Sciatic nerve (tissue), 2 donors: ENCODE data around the gene TRMT61A. TPM values are rescaled to one million over a fixed set of nuclear protein-coding genes. Genes with fewer than 3 reads are reported as not detected.

ENCODE experiments used
- ATAC-seq: fragments of 200-7000 bp; cut with Tn5 transposase; one replicate; pipeline ENCODE4 v1.9.1; 2020; ENCODE audit warnings: mild to moderate bottlenecking, moderate library complexity
- DNase-seq: peaks from one replicate; pipeline ENCODE4 v3.0.0-alpha.2; 2020; ENCODE audit warnings: low spot score
- intact Hi-C: fragments of 100-400 bp; cut with DNase I; formaldehyde crosslinking; loops from one replicate; pipeline ENCODE4 v1.14.2; 2022
- total RNA-seq: library from RNA; stranded (reverse); fragmentation: NEBNext Ultra II Directional; extraction: Animal tissue kit (Norgen Biotek cat#: 25700); gene quantifications from one replicate; pipeline ENCODE4 v1.2.1, GENCODE V29; 2021
- donor health status: DM: no; HTN: no; CAD: no.
- donor health status: DM: no; HTN: no; CAD: no.

Gene TRMT61A
- total RNA-seq, 1 donor from 2014 or later = 12.4 TPM

GRCh38 chr14:103552011-103552845 is 23.2 kb downstream of the TRMT61A start:
- intact Hi-C loops = loop anchor here (10.0 kb wide), 1 partner anchor 947 kb away; no protein-coding TSS in a partner anchor
- peak; percentile 77 for ATAC-seq
- peak; percentile 70 for DNase-seq

DNA sequence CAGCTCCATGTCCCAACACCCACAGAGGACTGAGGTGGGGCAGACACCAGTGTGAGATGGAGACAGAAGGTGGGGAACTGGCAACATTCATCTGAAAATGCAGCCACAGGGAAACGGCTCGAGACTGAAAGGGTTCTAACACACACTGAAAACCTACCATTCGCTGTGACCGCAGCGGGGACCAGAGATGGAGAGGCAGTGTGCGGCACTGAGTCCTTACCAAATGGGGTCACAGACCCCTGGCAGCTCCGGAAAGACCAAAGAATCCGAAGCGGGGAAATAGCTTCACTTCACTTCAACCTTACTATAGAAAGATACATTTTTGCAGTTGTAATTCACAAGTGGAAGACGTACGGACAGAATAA is 23.8 kb downstream of the TRMT61A start:
- intact Hi-C loops = loop anchor here (10.0 kb wide), 1 partner anchor 948 kb away; no protein-coding TSS in a partner anchor

GRCh38 chr14:103555559-103556337 is 26.8 kb downstream of the TRMT61A start:
- intact Hi-C loops = loop anchor here (10.0 kb wide), 1 partner anchor 951 kb away; no protein-coding TSS in a partner anchor
- ATAC-seq (no peak), DNase-seq (no peak)

More for the DNA sequence above, 23.8 kb downstream of the TRMT61A start:
- DNase-seq = no peak
- ATAC-seq = no peak

DNA sequence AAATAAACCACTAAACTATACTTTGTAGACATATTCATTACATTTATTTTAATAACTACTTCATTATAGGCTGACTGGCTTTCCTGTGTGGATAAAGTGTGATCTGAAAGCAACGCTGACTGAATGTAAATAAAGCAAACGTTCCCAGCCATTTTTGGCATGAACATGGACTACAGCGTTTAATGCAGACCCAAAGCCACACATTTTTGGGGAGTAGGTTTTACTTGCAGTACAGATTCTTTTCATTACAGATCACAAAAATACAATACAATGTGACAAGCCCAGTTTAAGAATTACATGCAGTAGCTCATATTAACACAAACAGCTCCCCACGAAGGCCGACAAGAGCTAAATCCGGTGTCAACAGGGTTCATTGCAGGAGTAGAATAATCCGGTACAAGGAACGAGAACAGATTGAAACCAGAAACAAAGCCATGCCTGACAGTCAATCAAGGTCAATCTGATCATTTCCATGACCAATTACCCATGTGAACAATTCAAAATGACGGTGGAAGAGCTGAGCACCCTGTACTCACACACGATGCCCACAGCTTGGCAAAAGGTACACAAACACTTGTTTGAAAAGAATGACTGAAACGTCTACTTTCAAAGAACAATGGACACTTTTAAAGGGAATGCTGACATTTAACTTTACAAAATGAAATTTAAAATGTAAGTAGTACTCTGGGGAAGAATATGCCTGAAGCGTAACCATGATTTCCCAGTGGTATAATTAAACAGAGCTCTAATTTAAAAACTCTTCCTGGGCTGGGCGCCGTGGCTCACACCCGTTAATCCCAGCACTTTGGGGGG is 28.2 kb downstream of the TRMT61A start:
- intact Hi-C loops = loop anchor here (10.0 kb wide), 1 partner anchor 952 kb away; no protein-coding TSS in a partner anchor
- DNase-seq (no peak), ATAC-seq (no peak)

DNA sequence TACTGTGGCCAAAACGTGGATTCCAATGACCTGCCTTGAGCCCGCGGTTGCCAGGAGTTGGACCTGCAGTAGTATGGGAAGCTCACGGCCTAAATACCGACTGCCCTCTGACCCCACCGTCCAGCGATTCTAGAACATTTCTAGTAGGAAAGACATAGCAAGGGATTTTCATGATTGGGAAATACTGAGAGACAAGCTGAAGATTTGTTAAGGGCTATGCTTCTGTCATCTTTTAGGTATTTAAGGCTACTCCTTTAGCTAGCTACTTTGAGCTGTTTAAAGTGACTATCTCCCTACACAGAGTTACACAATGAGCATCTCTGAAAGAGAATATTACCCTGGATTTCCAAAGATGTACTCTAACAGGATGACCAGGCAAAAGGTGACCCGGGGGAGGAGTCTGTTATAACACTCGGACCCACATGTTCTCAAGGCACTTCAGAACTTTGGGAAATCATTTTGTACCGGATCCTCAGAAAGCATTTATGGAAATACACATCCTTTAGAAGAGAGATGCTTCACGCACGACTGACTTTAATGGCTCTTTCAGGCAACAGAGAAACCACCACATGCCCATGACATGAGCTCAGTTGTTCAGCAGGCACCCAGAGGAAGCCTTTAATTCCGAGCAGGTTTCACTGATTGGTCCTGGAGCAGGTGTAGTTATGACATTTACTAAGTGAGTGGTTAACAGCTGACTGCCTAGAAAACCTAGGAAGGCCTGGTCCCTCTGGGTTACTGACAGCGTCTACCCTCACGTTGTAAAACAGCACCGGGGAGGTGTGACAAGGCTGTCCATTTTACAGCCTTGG is 29.3 kb downstream of the TRMT61A start:
- ATAC-seq = peak; percentile 7
- DNase-seq = no peak
- intact Hi-C loops = loop anchor here (10.0 kb wide), 1 partner anchor 953 kb away; no protein-coding TSS in a partner anchor

- no peak for ATAC-seq
- intact Hi-C loops = loop anchor here (10.0 kb wide), 1 partner anchor 955 kb away; no protein-coding TSS in a partner anchor
- DNase-seq = no peak
Measured at GRCh38 chr14:103559766-103560165, 30.8 kb downstream of the TRMT61A start.

GRCh38 chr14:103560691-103561090 is 31.7 kb downstream of the TRMT61A start:
- DNase-seq = no peak
- intact Hi-C loops = no loop called here
- ATAC-seq = no peak

- intact Hi-C loops = no loop called here
- DNase-seq = no peak
- ATAC-seq = peak; percentile 2
Measured at GRCh38 chr14:103561381-103562178, 32.6 kb downstream of the TRMT61A start.

- intact Hi-C loops = no loop called here
- no peak for ATAC-seq
Measured at GRCh38 chr14:103562179-103562428, 33.1 kb downstream of the TRMT61A start.

DNA sequence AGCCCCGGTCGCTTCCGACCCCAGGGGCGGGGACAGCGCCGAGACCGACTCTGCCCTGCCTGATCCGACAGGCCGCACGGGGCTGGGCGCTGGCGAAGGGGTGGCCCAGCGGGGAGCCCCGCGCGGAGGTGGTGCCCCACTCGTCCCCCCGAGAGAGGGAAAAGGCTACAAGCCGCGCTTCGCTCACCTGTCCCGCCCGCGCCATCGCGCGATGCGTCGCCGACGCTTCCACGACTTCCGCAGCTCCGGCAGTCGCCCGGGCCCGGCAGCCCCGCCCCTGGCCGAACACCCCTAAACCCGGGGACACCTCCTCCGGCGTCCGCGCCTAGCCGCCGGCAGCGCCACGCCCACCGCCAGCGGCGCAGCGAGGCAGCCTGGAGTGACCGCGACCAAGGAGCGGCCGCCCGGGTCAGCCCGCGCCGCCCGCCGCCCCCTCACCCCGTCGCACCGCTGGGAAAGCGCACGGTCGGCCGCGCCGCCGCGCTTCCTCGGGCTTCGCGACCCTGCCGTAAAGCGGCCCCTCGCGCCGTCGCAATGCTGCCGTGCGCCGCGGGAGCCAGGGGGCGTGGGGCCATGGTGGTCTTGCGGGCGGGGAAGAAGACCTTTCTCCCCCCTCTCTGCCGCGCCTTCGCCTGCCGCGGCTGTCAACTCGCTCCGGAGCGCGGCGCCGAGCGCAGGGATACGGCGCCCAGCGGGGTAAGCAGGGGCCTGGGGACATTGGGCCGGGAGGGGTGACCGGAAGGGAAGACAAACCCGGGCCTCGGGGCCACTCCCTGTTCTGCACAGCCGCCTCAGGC is 33.6 kb downstream of the TRMT61A start, which contains the start of the genes BAG5 and COA8:
BAG5 (minus strand) TSS at position 229 of the 797 bp plus-strand sequence. CDS start 1,493 bp downstream, outside the sequence.
COA8 (plus strand) TSS at position 532 of the 797 bp plus-strand sequence; CDS start at position 574, 42 bp downstream.
- intact Hi-C loops = no loop called here
- DNase-seq (peak; percentile 90), ATAC-seq (peak; percentile 75)

More at GRCh38 chr14:103562179-103562428, 33.1 kb downstream of the TRMT61A start:
- no peak for DNase-seq

DNA sequence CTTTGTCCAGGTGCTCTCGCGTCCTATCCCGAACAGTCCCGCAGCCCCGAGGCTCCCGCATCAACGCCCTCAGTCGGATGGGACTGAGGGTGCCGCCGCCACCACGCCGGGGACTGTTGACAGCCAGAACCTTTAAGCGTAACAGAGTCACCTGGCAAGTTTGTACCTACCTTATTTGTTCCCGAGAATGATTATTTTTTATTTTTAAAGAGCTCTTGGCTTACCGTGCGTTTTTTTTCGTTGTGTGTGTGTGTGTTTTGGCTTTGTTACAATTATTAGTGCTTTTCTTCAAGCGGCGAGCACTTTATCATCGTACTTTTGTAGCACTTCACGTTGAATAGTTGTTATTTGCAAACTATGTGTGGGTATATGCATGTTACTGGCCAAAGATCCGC is 34.2 kb downstream of the TRMT61A start:
- intact Hi-C loops = no loop called here
- no peak for ATAC-seq
- DNase-seq = no peak

DNA sequence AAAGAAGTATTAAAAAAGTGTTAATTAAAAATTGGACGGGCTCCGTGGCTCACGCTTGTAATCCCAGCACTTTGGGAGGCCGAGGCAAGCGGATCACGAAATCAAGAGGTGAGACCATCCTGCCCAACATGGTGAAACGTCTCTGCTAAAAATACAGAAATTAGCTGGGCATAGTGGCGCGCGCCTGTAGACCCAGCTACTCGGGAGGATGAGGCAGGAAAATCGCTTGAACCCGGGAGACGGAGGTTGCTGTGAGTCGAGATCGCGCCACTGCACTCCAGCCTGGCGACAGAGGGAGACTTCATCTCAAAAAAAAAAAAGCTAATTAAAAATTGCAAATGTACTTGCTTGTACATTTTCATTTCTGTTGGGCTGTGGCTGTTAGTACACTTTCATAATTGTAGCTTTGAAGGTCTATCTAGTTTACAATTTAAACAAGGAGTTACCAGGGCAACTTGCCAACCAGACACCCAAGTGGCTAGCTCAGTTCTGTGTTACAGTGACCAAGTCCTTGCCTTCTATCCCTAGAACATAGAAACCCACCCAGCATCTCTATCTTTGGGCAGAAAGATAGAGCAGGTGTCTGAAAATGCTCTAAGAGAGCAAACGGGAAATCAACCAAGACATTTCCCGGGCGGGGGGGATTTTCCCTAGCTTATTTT is 35.0 kb downstream of the TRMT61A start:
- intact Hi-C loops = no loop called here
- DNase-seq (no peak), ATAC-seq (no peak)

DNA sequence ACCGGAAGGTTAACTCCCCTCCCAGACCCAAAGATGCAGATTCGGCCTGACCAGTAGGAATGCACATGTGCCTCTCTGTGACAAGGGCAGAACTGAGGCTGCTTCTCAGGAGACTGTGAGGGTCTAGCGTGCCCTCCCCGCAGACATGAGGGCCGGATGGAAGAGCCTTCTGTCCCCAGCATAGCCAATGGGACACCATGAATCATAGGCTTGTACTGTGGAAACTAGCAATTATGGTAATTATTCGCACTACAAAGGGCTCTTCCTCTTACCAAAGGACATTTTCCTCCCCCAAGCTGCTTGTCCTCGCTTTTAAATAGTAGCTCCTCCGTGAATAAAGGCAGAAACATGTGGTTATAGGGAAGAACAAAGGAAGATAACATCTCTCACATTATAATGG is 40.0 kb downstream of the TRMT61A start:
- no peak for DNase-seq
- ATAC-seq = no peak
- intact Hi-C loops = no loop called here

GRCh38 chr14:103569408-103569807 is 40.4 kb downstream of the TRMT61A start:
- DNase-seq (no peak), ATAC-seq (no peak)
- intact Hi-C loops = no loop called here

- DNase-seq = no peak
- intact Hi-C loops = no loop called here
- ATAC-seq = peak; percentile 57
Measured at GRCh38 chr14:103574104-103574503, 45.1 kb downstream of the TRMT61A start.

- DNase-seq (no peak), ATAC-seq (no peak)
- intact Hi-C loops = no loop called here
Measured at GRCh38 chr14:103574707-103575285, 45.8 kb downstream of the TRMT61A start.
